PC-9 (cell line): Measurements from ENCODE around the gene SLC66A1. TPM values are rescaled to one million over a fixed set of nuclear protein-coding genes. Genes with fewer than 3 reads are reported as not detected.
"Not testable (repeated sequence)": the region's sequence is repeated elsewhere in the genome, so short reads cannot be mapped to it uniquely, and the experiment has no call there.

Experiments
- BruUV-seq: library from RNA; stranded (reverse); fragments of 400-500 nt; replicated peaks from 2 replicates; lab custom pipeline; 2021; lab: Mats Ljungman, UMichigan
- CTCF ChIA-PET: fragments of 300-600 bp; sonication (Branson Sonifier 250); formaldehyde crosslinking; loops from one replicate; lab custom pipeline; 2022; ENCODE audit warnings: antibody characterized with exemption; lab: Charles Lee
- POLR2A ChIA-PET: fragments of 300-600 bp; sonication (Branson Sonifier 250); formaldehyde crosslinking; loops from one replicate; lab custom pipeline; 2022; ENCODE audit warnings: antibody characterized with exemption; ENCODE audit not compliant: unreplicated experiment; lab: Charles Lee
- DNase-seq, 2 experiments: peaks; one replicate each; pipeline versions ENCODE4 v3.0.0 to v3.0.0-alpha.2; 2015 to 2022; ENCODE audit warnings: mixed read lengths in 1 of 2
- H2AFZ ChIP-seq: fragments of 200-600 bp; sonication (generic); 2 replicates; pipeline ENCODE4 v1.8.1; 2017; ENCODE audit warnings: antibody characterized with exemption
- H3F3A ChIP-seq: fragments of 200-600 bp; sonication (generic); 2 replicates; pipeline ENCODE4 v1.8.1; 2017; ENCODE audit warnings: antibody characterized with exemption, mild to moderate bottlenecking, low read depth; ENCODE audit not compliant: insufficient read depth
- H3K27ac ChIP-seq: fragments of 200-600 bp; sonication (generic); 2 replicates; pipeline ENCODE4 v1.6.1; 2016; ENCODE audit warnings: mixed run types
- H3K27me3 ChIP-seq: fragments of 200-600 bp; sonication (generic); 2 replicates; pipeline ENCODE4 v1.6.1; 2016; ENCODE audit warnings: low read depth, mixed run types; ENCODE audit not compliant: insufficient read depth
- H3K36me3 ChIP-seq: fragments of 200-600 bp; sonication (generic); 2 replicates; pipeline ENCODE4 v1.6.1; 2016; ENCODE audit warnings: low read depth, mixed run types
- H3K4me1 ChIP-seq: fragments of 200-600 bp; sonication (generic); replicated peaks from 2 replicates; pipeline ENCODE4 v1.6.1; 2016; ENCODE audit warnings: mixed run types; ENCODE audit not compliant: insufficient read depth
- H3K4me2 ChIP-seq: fragments of 200-600 bp; sonication (generic); 2 replicates; pipeline ENCODE4 v1.6.1; 2017; ENCODE audit warnings: mixed run types
- H3K4me3 ChIP-seq: fragments of 200-600 bp; sonication (generic); 2 replicates; pipeline ENCODE4 v1.6.1; 2016; ENCODE audit warnings: mixed run types
- H3K79me2 ChIP-seq: fragments of 200-600 bp; sonication (generic); 2 replicates; pipeline ENCODE4 v1.6.1; 2017; ENCODE audit warnings: low read depth, mixed run types
- H3K9me2 ChIP-seq: fragments of 200-600 bp; sonication (generic); 2 replicates; pipeline ENCODE4 v1.8.1; 2017; ENCODE audit warnings: mild to moderate bottlenecking; ENCODE audit not compliant: insufficient read depth
- H3K9me3 ChIP-seq: fragments of 200-600 bp; sonication (generic); 2 replicates; pipeline ENCODE4 v1.8.1; 2016; ENCODE audit warnings: low read depth; ENCODE audit not compliant: insufficient read depth
- H4K20me1 ChIP-seq: fragments of 200-600 bp; sonication (generic); 2 replicates; pipeline ENCODE4 v1.8.1; 2017; ENCODE audit not compliant: insufficient read depth
- CTCF ChIP-seq: fragments of 200-600 bp; sonication (generic); conservative IDR thresholded peaks from 2 replicates; pipeline ENCODE4 v1.6.1; 2017; ENCODE audit warnings: mixed run types, antibody characterized with exemption, mild to moderate bottlenecking, moderate library complexity
- EZH2 ChIP-seq: fragments of 200-600 bp; sonication (generic); IDR thresholded peaks from 2 replicates; pipeline ENCODE4 v1.8.0; 2017; ENCODE audit warnings: antibody characterized with exemption, low read depth
- intact Hi-C: fragments of 100-400 bp; cut with micrococcal nuclease; formaldehyde crosslinking; loops from one replicate; pipeline ENCODE4 v1.10.0; 2022; ENCODE audit not compliant: unreplicated experiment
- total RNA-seq: library from RNA; stranded (reverse); gene quantifications from 2 replicates; pipeline ENCODE4 v1.2.3, GENCODE V29; 2021

SLC66A1 gene
- total RNA-seq, 1 experiment from 2014 or later, result 13.8 TPM

GRCh38 chr1:19270343-19270730 lies 41.8 kb upstream of the SLC66A1 start:
- POLR2A ChIA-PET, H4K20me1 ChIP-seq, H2AFZ ChIP-seq, H3K9me2 ChIP-seq, H3F3A ChIP-seq, CTCF ChIA-PET, H3K4me3 ChIP-seq, H3K4me1 ChIP-seq, DNase-seq, H3K4me2 ChIP-seq, BruUV-seq, H3K27ac ChIP-seq, H3K9me3 ChIP-seq, intact Hi-C loops, H3K79me2 ChIP-seq, H3K27me3 ChIP-seq, H3K36me3 ChIP-seq: not testable (repeated sequence)

- Histone ChIP-seq H3K4me3 (no peak overlapping the region), H4K20me1 (no peaks in the 10 kb centered on the region), H2AFZ (no peak overlapping the region), H3K9me3 (no peaks in the 10 kb centered on the region), H3K27me3 (no peaks in the 10 kb centered on the region), H3F3A (no peaks in the 10 kb centered on the region), H3K27ac (no peak overlapping the region), H3K79me2 (no peaks in the 10 kb centered on the region), H3K4me2 (no peak overlapping the region), H3K36me3 (no peaks in the 10 kb centered on the region), H3K4me1 (no peaks in the 10 kb centered on the region), H3K9me2 (no peaks in the 10 kb centered on the region)
- DNase-seq, result no peak
- TF ChIP-seq CTCF, result no peak
- no peak for TF ChIP-seq EZH2
- no TSS peak for BruUV-seq
- ChIA-PET CTCF (no interaction called here), POLR2A (interaction anchor here (0.6 kb wide), 1 partner anchor 9 kb away, joined by 9 read pairs; no protein-coding TSS in a partner anchor)
- intact Hi-C loops, result no loop called here
Observed at GRCh38 chr1:19272064-19272463, 40.1 kb upstream of the SLC66A1 start.

GRCh38 chr1:19273106-19273843 lies 38.9 kb upstream of the SLC66A1 start:
- Histone ChIP-seq H3F3A (no peaks in the 10 kb centered on the region), H3K27me3 (no peaks in the 10 kb centered on the region), H3K9me2 (no peaks in the 10 kb centered on the region), H3K4me1 (no peaks in the 10 kb centered on the region), H4K20me1 (no peaks in the 10 kb centered on the region), H3K27ac (no peak overlapping the region), H3K9me3 (no peaks in the 10 kb centered on the region), H2AFZ (no peak overlapping the region), H3K4me2 (no peak overlapping the region), H3K79me2 (no peaks in the 10 kb centered on the region), H3K4me3 (no peak overlapping the region), H3K36me3 (no peaks in the 10 kb centered on the region)
- intact Hi-C loops, result no loop called here
- POLR2A ChIA-PET, result no interaction called here
- BruUV-seq, result no TSS peak
- TF ChIP-seq CTCF (no peak), EZH2 (no peak)
- CTCF ChIA-PET, result no interaction called here
- no peak for DNase-seq

GRCh38 chr1:19273844-19274531 lies 38.1 kb upstream of the SLC66A1 start:
- H3K9me2 ChIP-seq, H3F3A ChIP-seq, H3K4me3 ChIP-seq, POLR2A ChIA-PET, CTCF ChIA-PET, H3K27ac ChIP-seq, H3K27me3 ChIP-seq, intact Hi-C loops, BruUV-seq, H3K4me1 ChIP-seq, H3K9me3 ChIP-seq, DNase-seq, H3K36me3 ChIP-seq, H3K4me2 ChIP-seq, H3K79me2 ChIP-seq, H2AFZ ChIP-seq, H4K20me1 ChIP-seq: not testable (repeated sequence)
